PC-9 (cell line): ENCODE data around the gene ATE1.

Experiments
- CTCF ChIP-seq: fragments of 200-600 bp; sonication (generic); conservative IDR thresholded peaks from 2 replicates; pipeline ENCODE4 v1.6.1; 2017; ENCODE audit warnings: mixed run types, antibody characterized with exemption, mild to moderate bottlenecking, moderate library complexity
- EZH2 ChIP-seq: fragments of 200-600 bp; sonication (generic); IDR thresholded peaks from 2 replicates; pipeline ENCODE4 v1.8.0; 2017; ENCODE audit warnings: antibody characterized with exemption, low read depth

GRCh38 chr10:121800831-121801230 lies 127.0 kb downstream of the ATE1 start:
- TF ChIP-seq CTCF (no peak), EZH2 (no peak)
